Measurements from ENCODE around the gene VPS18. TPM values are rescaled to one million over a fixed set of nuclear protein-coding genes. Genes with fewer than 3 reads are reported as not detected.

Gene VPS18
- total and polyA plus RNA-seq, 2 donors (not counting 1 experiment from before 2014, with no cell fraction given), result 15.5 to 36.7 TPM

GRCh38 chr15:40873694-40874561 lies 20.3 kb upstream of the VPS18 start, which contains the start of gene RHOV:
TSS of gene RHOV (minus strand) at chr15:40874234. CDS start at chr15:40874139, 95 bp downstream.
- DNase-seq (ENCODE audit: low read depth in 2 of 2), result peak; percentile 31 to 53
- Histone ChIP-seq H3K27ac (ENCODE audit: insufficient read depth, low read length) (no peak within 1 kb of the TSS), H3K27me3 (ENCODE audit: control insufficient read depth, insufficient read depth, low read length) (peaks cover 22% of the 10 kb centered on the region), H3K36me3 (ENCODE audit: control insufficient read depth, insufficient read depth, low read length) (no peaks in the 10 kb centered on the region), H3K4me3 (replicated peaks in 1 of 4; ENCODE audit: control extremely low read depth in 1 of 4, insufficient read depth in 1 of 4, low read depth in 3 of 4, low read length in 4 of 4) (peak within 1 kb of the TSS; percentile 19 to 48 (median 36)), H3K4me1 (ENCODE audit: control insufficient read depth, extremely low read depth, insufficient read depth, low read length) (no peaks in the 10 kb centered on the region), H3K79me2 (ENCODE audit: control insufficient read depth, insufficient read depth, low read length) (no peaks in the 10 kb centered on the region), H3K4me2 (ENCODE audit: extremely low read depth, insufficient read depth, low read length) (peak within 1 kb of the TSS; percentile 75), H4K20me1 (ENCODE audit: control insufficient read depth, extremely low read depth, insufficient read depth, low read length) (no peaks in the 10 kb centered on the region), H3K9ac (ENCODE audit: insufficient read depth, low read length) (no peak within 1 kb of the TSS), H2AFZ (ENCODE audit: low read length) (no peak within 1 kb of the TSS), H3K9me3 (ENCODE audit: control insufficient read depth, insufficient read depth, low read depth, low read length) (no peaks in the 10 kb centered on the region)
- TF ChIP-seq CTCF (conservative IDR thresholded peaks at IDR 0.05 in 1 of 2, IDR thresholded peaks at IDR 0.05 in 1 of 2; ENCODE audit: low read depth in 1 of 2, low read length in 2 of 2) (peak in 1 of 2 donors; percentile 17), EZH2 (IDR thresholded peaks at IDR 0.05; ENCODE audit: low read length, missing control alignments) (no peak)

- peaks cover 17% of the 10 kb centered on the region for H3K27me3 ChIP-seq (ENCODE audit: control insufficient read depth, insufficient read depth, low read length)
- no peak for TF ChIP-seq CTCF (conservative IDR thresholded peaks at IDR 0.05 in 1 of 2, IDR thresholded peaks at IDR 0.05 in 1 of 2; ENCODE audit: low read depth in 1 of 2, low read length in 2 of 2)
- TF ChIP-seq EZH2 (IDR thresholded peaks at IDR 0.05; ENCODE audit: low read length, missing control alignments), result no peak
- H4K20me1 ChIP-seq (ENCODE audit: control insufficient read depth, extremely low read depth, insufficient read depth, low read length), result no peaks in the 10 kb centered on the region
- H2AFZ ChIP-seq (ENCODE audit: low read length), result no peak overlapping the region
- no peak overlapping the region for H3K4me2 ChIP-seq (ENCODE audit: extremely low read depth, insufficient read depth, low read length)
- no peak overlapping the region for H3K27ac ChIP-seq (ENCODE audit: insufficient read depth, low read length)
- no peaks in the 10 kb centered on the region for H3K79me2 ChIP-seq (ENCODE audit: control insufficient read depth, insufficient read depth, low read length)
- no peak overlapping the region for H3K4me3 ChIP-seq (replicated peaks in 1 of 4; ENCODE audit: control extremely low read depth in 1 of 4, insufficient read depth in 1 of 4, low read depth in 3 of 4, low read length in 4 of 4)
- DNase-seq (ENCODE audit: low read depth in 2 of 2), result no peak
- H3K9ac ChIP-seq (ENCODE audit: insufficient read depth, low read length), result no peak overlapping the region
- H3K9me3 ChIP-seq (ENCODE audit: control insufficient read depth, insufficient read depth, low read depth, low read length), result no peaks in the 10 kb centered on the region
- H3K4me1 ChIP-seq (ENCODE audit: control insufficient read depth, extremely low read depth, insufficient read depth, low read length), result no peaks in the 10 kb centered on the region
- no peaks in the 10 kb centered on the region for H3K36me3 ChIP-seq (ENCODE audit: control insufficient read depth, insufficient read depth, low read length)
These were observed 18.1 kb upstream of the VPS18 start for GRCh38 chr15:40875991-40876730.

- no peak overlapping the region for H3K4me3 ChIP-seq (replicated peaks in 1 of 4; ENCODE audit: control extremely low read depth in 1 of 4, insufficient read depth in 1 of 4, low read depth in 3 of 4, low read length in 4 of 4)
- no peaks in the 10 kb centered on the region for H3K36me3 ChIP-seq (ENCODE audit: control insufficient read depth, insufficient read depth, low read length)
- H2AFZ ChIP-seq (ENCODE audit: low read length), result no peak overlapping the region
- H3K4me2 ChIP-seq (ENCODE audit: extremely low read depth, insufficient read depth, low read length), result no peak overlapping the region
- H3K27ac ChIP-seq (ENCODE audit: insufficient read depth, low read length), result no peak overlapping the region
- TF ChIP-seq EZH2 (IDR thresholded peaks at IDR 0.05; ENCODE audit: low read length, missing control alignments), result no peak
- no peak for TF ChIP-seq CTCF (conservative IDR thresholded peaks at IDR 0.05 in 1 of 2, IDR thresholded peaks at IDR 0.05 in 1 of 2; ENCODE audit: low read depth in 1 of 2, low read length in 2 of 2)
- H3K79me2 ChIP-seq (ENCODE audit: control insufficient read depth, insufficient read depth, low read length), result no peaks in the 10 kb centered on the region
- no peaks in the 10 kb centered on the region for H3K9me3 ChIP-seq (ENCODE audit: control insufficient read depth, insufficient read depth, low read depth, low read length)
- H3K27me3 ChIP-seq (ENCODE audit: control insufficient read depth, insufficient read depth, low read length), result peaks cover 6% of the 10 kb centered on the region
- H3K9ac ChIP-seq (ENCODE audit: insufficient read depth, low read length), result no peak overlapping the region
- no peaks in the 10 kb centered on the region for H3K4me1 ChIP-seq (ENCODE audit: control insufficient read depth, extremely low read depth, insufficient read depth, low read length)
- no peaks in the 10 kb centered on the region for H4K20me1 ChIP-seq (ENCODE audit: control insufficient read depth, extremely low read depth, insufficient read depth, low read length)
- DNase-seq (ENCODE audit: low read depth in 2 of 2), result no peak
These were observed 16.6 kb upstream of the VPS18 start for GRCh38 chr15:40877694-40878093.
